ENCODE measurements around the gene ZXDC. TPM values are rescaled to one million over a fixed set of nuclear protein-coding genes. Genes with fewer than 3 reads are reported as not detected.

ZXDC gene
- total and polyA plus RNA-seq, 2 donors (not counting 3 experiments of a cell fraction or from before 2014, with no cell fraction given): 15.2 to 22.6 TPM

DNA sequence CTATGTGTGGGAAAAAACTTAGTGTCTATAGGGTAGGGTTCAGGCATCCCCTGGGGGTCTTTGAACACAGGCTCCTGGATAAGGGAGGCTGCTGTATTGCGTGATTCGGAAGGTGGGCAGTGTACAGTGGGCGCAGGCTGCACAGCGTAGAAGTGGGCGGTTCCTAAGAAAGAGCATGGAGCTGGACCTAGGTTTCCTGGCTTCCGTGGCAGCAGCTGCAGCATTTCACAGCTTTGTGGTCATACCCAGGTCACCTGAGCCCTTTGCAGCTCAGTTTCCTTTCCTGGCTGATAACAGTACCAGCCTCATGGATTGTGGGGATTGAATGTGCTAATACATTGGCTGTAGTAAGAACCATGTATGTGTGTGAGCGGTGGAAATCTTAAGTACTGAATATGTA is 58.7 kb downstream of the ZXDC start:
- Histone ChIP-seq H3K9me3 (replicated peaks; ENCODE audit: control insufficient read depth, insufficient read depth, low read length) (no peaks in the 10 kb centered on the region), H3K4me1 (ENCODE audit: control insufficient read depth, extremely low read depth, insufficient read depth, low read length) (no peaks in the 10 kb centered on the region), H3K27me3 (ENCODE audit: control insufficient read depth in 2 of 2, insufficient read depth in 2 of 2, low read length in 2 of 2) (peaks cover 2 to 6% of the 10 kb centered on the region in 2 experiments), H2AFZ (ENCODE audit: low read depth, low read length) (no peak overlapping the region), H3K9ac (replicated peaks; ENCODE audit: extremely low read depth, insufficient read depth, low read length) (no peak overlapping the region), H3K36me3 (ENCODE audit: control insufficient read depth in 2 of 2, extremely low read depth in 1 of 2, insufficient read depth in 2 of 2, low read length in 2 of 2) (no peaks in the 10 kb centered on the region), H3K9me1 (replicated peaks; ENCODE audit: control insufficient read depth, extremely low read depth, insufficient read depth, low read length) (no peaks in the 10 kb centered on the region), H3K27ac (ENCODE audit: insufficient read depth, low read depth, low read length) (no peak overlapping the region), H3K79me2 (ENCODE audit: control insufficient read depth, insufficient read depth, low read length) (no peaks in the 10 kb centered on the region), H3K4me3 (replicated peaks in 1 of 3; ENCODE audit: insufficient read depth in 1 of 3, low read depth in 1 of 3, low read length in 3 of 3) (no peak overlapping the region), H3K4me2 (ENCODE audit: insufficient read depth, low read length) (no peak overlapping the region), H4K20me1 (replicated peaks; ENCODE audit: control insufficient read depth, extremely low read depth, insufficient read depth, low read length) (no peaks in the 10 kb centered on the region)
- no peak for DNase-seq (ENCODE audit: low read depth, low spot score)
- TF ChIP-seq POLR2AphosphoS5 (IDR thresholded peaks at IDR 0.05; ENCODE audit: insufficient read depth, low read depth, low read length) (no peak), MYC (IDR thresholded peaks at IDR 0.05; ENCODE audit: low read depth, low read length) (no peak), POLR2A (IDR thresholded peaks at IDR 0.05; ENCODE audit: low read depth, low read length) (no peak), CTCF (IDR thresholded peaks at IDR 0.05; ENCODE audit: extremely low read depth in 1 of 2, insufficient read depth in 1 of 2, low read depth in 1 of 2, low read length in 2 of 2) (no peak), EZH2 (IDR thresholded peaks at IDR 0.05; ENCODE audit: borderline replicate concordance, low read depth, low read length, severe bottlenecking) (no peak), FOS (IDR thresholded peaks at IDR 0.05; ENCODE audit: borderline replicate concordance, insufficient read depth, low read length) (no peak), JUN (IDR thresholded peaks at IDR 0.05; ENCODE audit: borderline replicate concordance, insufficient read depth, insufficient read length, low read depth) (no peak), GATA2 (IDR thresholded peaks at IDR 0.05; ENCODE audit: insufficient read depth, insufficient read length, low read depth, low read length) (no peak)
- TF ChIP-seq, protein P1, sequence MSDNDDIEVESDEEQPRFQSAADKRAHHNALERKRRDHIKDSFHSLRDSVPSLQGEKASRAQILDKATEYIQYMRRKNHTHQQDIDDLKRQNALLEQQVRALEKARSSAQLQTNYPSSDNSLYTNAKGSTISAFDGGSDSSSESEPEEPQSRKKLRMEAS (IDR thresholded peaks at IDR 0.05; ENCODE audit: insufficient read depth, insufficient read length): no peak
- dilution Hi-C loops (cut with MboI; ENCODE audit: extremely low pct_ligation_motif_present, low sequenced_read_pairs): no loop called here
- ChIA-PET CTCF (no interaction called here), POLR2A (no interaction called here)
- no TSS peak for BruUV-seq (replicated peaks)
- no peak for FAIRE-seq
- intact Hi-C loops (cut with micrococcal nuclease): no loop called here

Measured in endothelial cell of umbilical vein (primary cell).